H1 (cell line): Measurements from ENCODE around the gene CFAP92. TPM values are rescaled to one million over a fixed set of nuclear protein-coding genes. Genes with fewer than 3 reads are reported as not detected.

Experiments used
- CTCF ChIA-PET: fragments of 300-600 bp; sonication (Branson Sonifier 250); formaldehyde crosslinking; loops from one replicate; lab custom pipeline; 2021; ENCODE audit not compliant: partially characterized antibody; lab: Charles Lee
- POLR2A ChIA-PET: fragments of 300-600 bp; sonication (Branson Sonifier 250); formaldehyde crosslinking; loops from one replicate; lab custom pipeline; 2021; ENCODE audit warnings: inconsistent platforms; ENCODE audit not compliant: partially characterized antibody; lab: Charles Lee
- DNase-seq, 2 experiments: peaks; one replicate each; pipeline versions ENCODE4 v3.0.0 to v3.0.0-alpha.2; 2010 to 2022; ENCODE audit warnings: low spot score in 2 of 2, low read depth in 1 of 2, mixed read lengths in 1 of 2
- FAIRE-seq: peaks from 2 replicates; lab custom pipeline; 2011; peaks lifted over from hg19 to GRCh38; lab: Jason Lieb, UNC
- H2AFZ ChIP-seq: 2 replicates; pipeline ENCODE4 v1.8.1; 2012; ENCODE audit warnings: low read length, inconsistent platforms
- H2AK5ac ChIP-seq: 2 replicates; pipeline ENCODE4 v1.6.1; 2013; ENCODE audit warnings: low read depth, low read length
- H2BK120ac ChIP-seq: replicated peaks from 2 replicates; pipeline ENCODE3; 2013; ENCODE audit warnings: low read depth, low read length, inconsistent platforms
- H2BK12ac ChIP-seq: 2 replicates; pipeline ENCODE4 v1.6.1; 2013; ENCODE audit warnings: low read depth, low read length
- H2BK15ac ChIP-seq: 2 replicates; pipeline ENCODE4 v1.6.1; 2013; ENCODE audit warnings: low read length
- H2BK20ac ChIP-seq: 2 replicates; pipeline ENCODE4 v1.6.1; 2013; ENCODE audit warnings: low read length
- H2BK5ac ChIP-seq: 2 replicates; pipeline ENCODE4 v1.6.1; 2013; ENCODE audit warnings: low read depth, low read length
- H3K14ac ChIP-seq: 2 replicates; pipeline ENCODE4 v1.6.1; 2013; ENCODE audit warnings: inconsistent platforms; ENCODE audit not compliant: insufficient read length
- H3K18ac ChIP-seq: 2 replicates; pipeline ENCODE4 v1.6.1; 2013; ENCODE audit warnings: low read length; ENCODE audit errors: extremely low read depth
- H3K23ac ChIP-seq: 2 replicates; pipeline ENCODE4 v1.6.1; 2013; ENCODE audit warnings: inconsistent platforms; ENCODE audit not compliant: insufficient read length
- H3K23me2 ChIP-seq: 2 replicates; pipeline ENCODE4 v1.6.1; 2013; ENCODE audit warnings: low read depth, low read length
- H3K27ac ChIP-seq: 2 replicates; pipeline ENCODE4 v1.6.1; 2011; ENCODE audit warnings: low read depth, low read length, inconsistent platforms
- H3K27me3 ChIP-seq, 4 experiments: replicated peaks in 1 of 4; 1 replicate in 1 of 4; 2 replicates in 3 of 4; pipeline versions ENCODE4 v1.6.1 to v1.8.1; 2011 to 2013; ENCODE audit warnings: low read length in 3 of 4, mild to moderate bottlenecking in 3 of 4, inconsistent platforms in 2 of 4, mixed read lengths in 2 of 4, moderate library complexity in 1 of 4; ENCODE audit not compliant: control insufficient read depth in 3 of 4, insufficient read depth in 3 of 4; ENCODE audit errors: extremely low read depth in 1 of 4
- H3K36me3 ChIP-seq, 4 experiments: 2 replicates each; pipeline versions ENCODE4 v1.6.1 to v1.8.1; 2011 to 2013; ENCODE audit warnings: mild to moderate bottlenecking in 4 of 4, low read length in 3 of 4, moderate library complexity in 2 of 4, control low read depth in 1 of 4, inconsistent platforms in 1 of 4; ENCODE audit not compliant: insufficient read depth in 4 of 4, control insufficient read depth in 2 of 4
- H3K4ac ChIP-seq: replicated peaks from 2 replicates; pipeline ENCODE3; 2013; ENCODE audit warnings: low read length, low read depth, mixed read lengths, inconsistent platforms; ENCODE audit not compliant: insufficient read length
- H3K4me1 ChIP-seq, 4 experiments: replicated peaks in 1 of 4; 1 replicate in 1 of 4; 2 replicates in 3 of 4; pipeline versions ENCODE4 v1.6.1 to v1.8.1; 2011 to 2013; ENCODE audit warnings: low read length in 3 of 4, inconsistent platforms in 2 of 4, mixed read lengths in 1 of 4; ENCODE audit not compliant: insufficient read depth in 4 of 4, control insufficient read depth in 3 of 4
- H3K4me2 ChIP-seq, 2 experiments: 2 replicates each; pipeline versions ENCODE4 v1.6.1 to v1.8.1; 2011 to 2013; ENCODE audit warnings: low read depth in 2 of 2, low read length in 2 of 2, control low read depth in 1 of 2, inconsistent platforms in 1 of 2, mild to moderate bottlenecking in 1 of 2; ENCODE audit not compliant: insufficient read depth in 1 of 2
- H3K4me3 ChIP-seq, 4 experiments: fragments of 200-600, 300-600 bp in 1 of 4; sonication (generic), shearing (Covaris generic), sonication (Bioruptor Twin) in 1 of 4; 2 replicates each; pipeline versions ENCODE4 v1.5.1 to v1.8.1; 2011 to 2016; ENCODE audit warnings: low read length in 4 of 4, low read depth in 3 of 4, control low read depth in 2 of 4, inconsistent platforms in 2 of 4, mild to moderate bottlenecking in 2 of 4, mixed read lengths in 1 of 4, moderate library complexity in 1 of 4; ENCODE audit not compliant: insufficient read depth in 2 of 4; ENCODE audit errors: extremely low read depth in 1 of 4
- H3K56ac ChIP-seq: replicated peaks from 2 replicates; pipeline ENCODE3; 2013; ENCODE audit warnings: low read depth, mild to moderate bottlenecking, mixed read lengths, low read length, inconsistent platforms; ENCODE audit not compliant: insufficient read length
- H3K79me1 ChIP-seq: 2 replicates; pipeline ENCODE4 v1.6.1; 2013; ENCODE audit warnings: low read depth, low read length, control low read depth
- H3K79me2 ChIP-seq, 2 experiments: 2 replicates each; pipeline versions ENCODE4 v1.6.1 to v1.8.1; 2012 to 2013; ENCODE audit warnings: low read length in 2 of 2, mild to moderate bottlenecking in 2 of 2, inconsistent platforms in 1 of 2; ENCODE audit not compliant: insufficient read depth in 2 of 2, control insufficient read depth in 1 of 2
- H3K9ac ChIP-seq, 4 experiments: replicated peaks in 1 of 4; 1 replicate in 1 of 4; 2 replicates in 3 of 4; pipeline versions ENCODE4 v1.6.1 to v1.8.1; 2011 to 2013; ENCODE audit warnings: low read depth in 3 of 4, low read length in 3 of 4, control low read depth in 2 of 4, mild to moderate bottlenecking in 2 of 4, moderate library complexity in 2 of 4, inconsistent platforms in 1 of 4; ENCODE audit errors: extremely low read depth in 1 of 4
- H3K9me3 ChIP-seq, 2 experiments: 2 replicates each; pipeline versions ENCODE4 v1.6.1 to v1.8.1; 2012 to 2013; ENCODE audit warnings: mild to moderate bottlenecking in 2 of 2, moderate library complexity in 2 of 2, control low read depth in 1 of 2, inconsistent platforms in 1 of 2, low read depth in 1 of 2, low read length in 1 of 2, mixed read lengths in 1 of 2; ENCODE audit not compliant: insufficient read depth in 2 of 2
- H4K20me1 ChIP-seq, 2 experiments: replicated peaks in 1 of 2; 2 replicates each; pipeline versions ENCODE3 to v1.8.1; 2011 to 2013; ENCODE audit warnings: inconsistent platforms in 2 of 2, low read length in 2 of 2, mild to moderate bottlenecking in 1 of 2; ENCODE audit not compliant: insufficient read depth in 2 of 2, control insufficient read depth in 1 of 2
- H4K5ac ChIP-seq: 2 replicates; pipeline ENCODE4 v1.6.1; 2013; ENCODE audit warnings: low read length, low read depth, mixed read lengths, inconsistent platforms; ENCODE audit not compliant: insufficient read length
- H4K8ac ChIP-seq: 2 replicates; pipeline ENCODE4 v1.8.0; 2013; ENCODE audit warnings: mild to moderate bottlenecking, moderate library complexity, low read length, inconsistent platforms; ENCODE audit not compliant: insufficient read depth; ENCODE audit errors: extremely low read depth
- H4K91ac ChIP-seq: replicated peaks from 2 replicates; pipeline ENCODE3; 2013; ENCODE audit warnings: low read length, mixed read lengths, inconsistent platforms; ENCODE audit not compliant: insufficient read length
- ASH2L ChIP-seq: fragments of 200-600, 300-600 bp; sonication (generic); IDR thresholded peaks from one replicate; pipeline ENCODE4 v1.7.1; 2017; ENCODE audit warnings: low read length
- BCL11A ChIP-seq, 2 experiments: IDR thresholded peaks; one replicate each; pipeline ENCODE4 v1.6.1; 2011; ENCODE audit warnings: low read depth in 2 of 2, low read length in 2 of 2, mild to moderate bottlenecking in 2 of 2
- HDAC2 ChIP-seq, 2 experiments: fragments of 300-600 bp in 1 of 2; sonication (generic) in 1 of 2; IDR thresholded peaks; 2 replicates each; pipeline ENCODE4 v1.6.1; 2011 to 2012; ENCODE audit warnings: low read depth in 2 of 2, low read length in 2 of 2, mild to moderate bottlenecking in 2 of 2, moderate library complexity in 2 of 2, borderline replicate concordance in 1 of 2, inconsistent platforms in 1 of 2
- JUN ChIP-seq: IDR thresholded peaks from 2 replicates; pipeline ENCODE4 v1.6.1; 2011; ENCODE audit warnings: low read depth, mild to moderate bottlenecking, improper control_type of control experiment, low read length
- RFX5 ChIP-seq: IDR thresholded peaks from 2 replicates; pipeline ENCODE4 v1.6.1; 2011; ENCODE audit warnings: low read depth, low read length, improper control_type of control experiment, borderline replicate concordance
- RXRA ChIP-seq: IDR thresholded peaks from 2 replicates; pipeline ENCODE4 v1.6.1; 2011; ENCODE audit warnings: low read depth, mild to moderate bottlenecking, low read length, moderate library complexity; ENCODE audit not compliant: insufficient read depth
- SUZ12 ChIP-seq: fragments of 200-600 bp; sonication (generic); IDR thresholded peaks from 2 replicates; pipeline ENCODE4 v1.6.1; 2012; ENCODE audit warnings: mild to moderate bottlenecking, inconsistent platforms, low read length, moderate library complexity, mixed read lengths
- TAF1 ChIP-seq: IDR thresholded peaks from 2 replicates; pipeline ENCODE4 v1.6.1; 2011; ENCODE audit warnings: mild to moderate bottlenecking, low read depth, low read length
- YY1 ChIP-seq: IDR thresholded peaks from 2 replicates; pipeline ENCODE4 v1.6.1; 2011; ENCODE audit warnings: low read depth, mild to moderate bottlenecking, low read length
- WGBS, 2 experiments: shearing (Covaris generic) in 1 of 2; methylation state at CpG; one replicate each; pipeline versions ENCODE4 v1.1.6 to v1.1.7; 2013 to 2015; ENCODE audit warnings: low lambda C conversion rate in 2 of 2, mixed read lengths in 2 of 2, inconsistent platforms in 1 of 2, low coverage in 1 of 2, missing lambda C conversion rate in 1 of 2; ENCODE audit not compliant: insufficient replicate concordance in 2 of 2, insufficient coverage in 1 of 2, insufficient read length in 1 of 2; ENCODE audit errors: extremely low coverage in 1 of 2, missing lambda C conversion rate in 1 of 2; 5-methylcytosine and 5-hydroxymethylcytosine counted together
- polyA plus RNA-seq, 7 experiments: library from polyadenylated mRNA; depleted of rRNA in 3 of 7; stranded (reverse) in 5 of 7; unstranded in 2 of 7; fragments of >200 nt in 5 of 7; fragments of 200-250 nt in 2 of 7; gene quantifications; 1 replicate in 5 of 7; 2 replicates in 1 of 7; 4 replicates in 1 of 7; pipeline versions ENCODE4 v1.2.1 to v1.2.3, GENCODE V29; 2011 to 2013; ENCODE audit warnings: missing spikeins in 2 of 7, mixed read lengths in 2 of 7
- total RNA-seq: library from RNA; stranded (reverse); fragmentation: NEBNext Ultra II Directional; extraction: Animal tissue kit (Norgen Biotek cat#: 25700); gene quantifications from 2 replicates; pipeline ENCODE4 v1.2.1, GENCODE V29; 2021

Gene CFAP92
- total and polyA plus RNA-seq, 2 of the 8 experiments (the other 6 are each of a cell fraction or from before 2014, with no cell fraction given), result 0.77 to 2.0 TPM

- no peak overlapping the region for H3K9ac ChIP-seq
- H2BK20ac ChIP-seq, result no peak overlapping the region
- H3K4me2 ChIP-seq, result no peak overlapping the region
- H3K18ac ChIP-seq, result no peak overlapping the region
- no peak overlapping the region for H3K23ac ChIP-seq
- H3K79me2 ChIP-seq, result no peaks in the 10 kb centered on the region
- no peak overlapping the region for H3K27ac ChIP-seq
- H3K4ac ChIP-seq, result no peak overlapping the region
- no peak overlapping the region for H2AK5ac ChIP-seq
- ChIA-PET CTCF (interaction anchor here (0.7 to 3.1 kb wide), 7 partner anchors 10 to 98 kb away, joined by 3 to 8 read pairs (median 3); no protein-coding TSS in a partner anchor), POLR2A (no interaction called here)
- no peak overlapping the region for H4K8ac ChIP-seq
- no peaks in the 10 kb centered on the region for H3K79me1 ChIP-seq
- H2AFZ ChIP-seq, result no peak overlapping the region
- no peak for DNase-seq
- no peaks in the 10 kb centered on the region for H3K23me2 ChIP-seq
- no peak overlapping the region for H2BK15ac ChIP-seq
- no peak overlapping the region for H3K14ac ChIP-seq
- WGBS, 2 experiments, result 87% methylated on average over 4 of the region's 4 CpGs; no CpG with 5 or more reads in 1 of the 2 experiments
- no peaks in the 10 kb centered on the region for H4K20me1 ChIP-seq
- H4K91ac ChIP-seq, result no peak overlapping the region
- H3K56ac ChIP-seq, result no peak overlapping the region
- no peaks in the 10 kb centered on the region for H3K27me3 ChIP-seq
- FAIRE-seq, result no peak
- TF ChIP-seq JUN (no peak), RXRA (no peak), YY1 (no peak), ASH2L (no peak), HDAC2 (IDR thresholded peaks at IDR 0.05; ENCODE audit: borderline replicate concordance in 1 of 2, low read depth in 2 of 2, low read length in 2 of 2) (no peak), RFX5 (no peak), BCL11A (IDR thresholded peaks at IDR 0.05; ENCODE audit: low read depth in 2 of 2, low read length in 2 of 2) (no peak), TAF1 (no peak), SUZ12 (no peak)
- H3K4me3 ChIP-seq, result no peak overlapping the region
- H2BK120ac ChIP-seq, result no peak overlapping the region
- no peaks in the 10 kb centered on the region for H3K9me3 ChIP-seq
- no peak overlapping the region for H2BK5ac ChIP-seq
- no peak overlapping the region for H2BK12ac ChIP-seq
- peaks cover 0 to 3% (median 0%) of the 10 kb centered on the region in 4 experiments; a peak in 3 of 7 replicates for H3K4me1 ChIP-seq
- no peak overlapping the region for H4K5ac ChIP-seq
- no peaks in the 10 kb centered on the region for H3K36me3 ChIP-seq
Observed at GRCh38 chr3:128872282-128872681, 121.6 kb downstream of the CFAP92 start.
